HepG2 (cell line): ENCODE measurements around the gene TMEM165. TPM values are rescaled to one million over a fixed set of nuclear protein-coding genes. Genes with fewer than 3 reads are reported as not detected.
A peak's percentile ranks its signal among the peaks of the same experiment; 100 is the strongest.

Experiments used
- ATAC-seq: fragments of 200-7000 bp; cut with Tn5 transposase; 3 replicates; pipeline ENCODE4 v1.9.1; 2020; ENCODE audit warnings: mild to moderate bottlenecking, moderate library complexity
- BruUV-seq: library from RNA; stranded (reverse); fragments of 400-500 nt; replicated peaks from 2 replicates; lab custom pipeline; 2021; lab: Mats Ljungman, UMichigan
- CTCF ChIA-PET: fragments of 300-600 bp; formaldehyde crosslinking; extraction: SDS; loops from one replicate; lab custom pipeline; 2021; ENCODE audit warnings: low total read pairs, inconsistent platforms, low intra/inter-chr PET ratio; lab: Yijun Ruan, JAX
- POLR2A ChIA-PET: fragments of 350-600 bp; sonication (Branson Sonifier 250); formaldehyde crosslinking; loops from one replicate; lab custom pipeline; 2020; ENCODE audit warnings: antibody characterized with exemption, inconsistent platforms; lab: Yijun Ruan, JAX
- DNase-seq: peaks from one replicate; pipeline ENCODE4 v3.0.0-alpha.2; 2015; ENCODE audit warnings: low spot score
- FAIRE-seq: peaks from 3 replicates; lab custom pipeline; 2011; peaks lifted over from hg19 to GRCh38; lab: Jason Lieb, UNC
- H2AFZ ChIP-seq: one replicate; pipeline ENCODE4 v1.6.1; 2011; ENCODE audit warnings: low read length, inconsistent platforms
- H3K27ac ChIP-seq: fragments of 300-600 bp; 3 replicates; pipeline ENCODE4 v1.8.0; 2011; ENCODE audit warnings: mixed run types, mild to moderate bottlenecking, mixed read lengths, low read length, inconsistent platforms; ENCODE audit not compliant: insufficient read depth; ENCODE audit errors: extremely low read length
- H3K27me3 ChIP-seq, 2 experiments: fragments of 200-600 bp in 1 of 2; 2 replicates in 1 of 2; 3 replicates in 1 of 2; pipeline versions ENCODE4 v1.6.0 to v1.8.0; 2011; ENCODE audit warnings: low read length in 2 of 2, mild to moderate bottlenecking in 2 of 2, moderate library complexity in 2 of 2, inconsistent platforms in 1 of 2; ENCODE audit not compliant: insufficient read depth in 2 of 2, control insufficient read depth in 1 of 2
- H3K36me3 ChIP-seq, 2 experiments: fragments of 200-600 bp in 1 of 2; replicated peaks in 1 of 2; 2 replicates in 1 of 2; 3 replicates in 1 of 2; pipeline versions ENCODE4 v1.5.1 to v1.8.0; 2011; ENCODE audit warnings: low read length in 2 of 2, inconsistent platforms in 1 of 2; ENCODE audit not compliant: insufficient read depth in 2 of 2, control insufficient read depth in 1 of 2
- H3K4me1 ChIP-seq: 2 replicates; pipeline ENCODE4 v1.5.1; 2012; ENCODE audit warnings: low read length, inconsistent platforms; ENCODE audit not compliant: insufficient read depth
- H3K4me2 ChIP-seq: 2 replicates; pipeline ENCODE4 v1.6.0; 2011; ENCODE audit warnings: low read depth, low read length, inconsistent platforms
- H3K4me3 ChIP-seq, 3 experiments: fragments of 200-600 bp in 1 of 3; sonication (generic), shearing (Covaris generic) in 1 of 3; replicated peaks in 1 of 3; 2 replicates each; pipeline ENCODE4 v1.5.1; 2011 to 2016; ENCODE audit warnings: low read length in 3 of 3, inconsistent platforms in 2 of 3, low read depth in 2 of 3, mild to moderate bottlenecking in 2 of 3, control low read depth in 1 of 3, mixed read lengths in 1 of 3; ENCODE audit not compliant: insufficient read depth in 1 of 3
- H3K79me2 ChIP-seq: one replicate; pipeline ENCODE4 v1.6.1; 2011; ENCODE audit warnings: low read length, inconsistent platforms; ENCODE audit not compliant: insufficient read depth
- H3K9ac ChIP-seq: 2 replicates; pipeline ENCODE4 v1.6.0; 2011; ENCODE audit warnings: mild to moderate bottlenecking, low read depth, low read length, inconsistent platforms; ENCODE audit not compliant: insufficient read depth
- H3K9me3 ChIP-seq: 2 replicates; pipeline ENCODE4 v1.5.1; 2012; ENCODE audit warnings: mild to moderate bottlenecking, low read length
- H4K20me1 ChIP-seq: 2 replicates; pipeline ENCODE4 v1.6.0; 2011; ENCODE audit warnings: inconsistent platforms, mild to moderate bottlenecking, low read length, moderate library complexity; ENCODE audit not compliant: insufficient read depth
- DMAP1 ChIP-seq: IDR thresholded peaks from 2 replicates; pipeline ENCODE4 v1.6.1; 2016
- NCOA2 ChIP-seq: sonication (generic); formaldehyde crosslinking; IDR thresholded peaks from 2 replicates; pipeline ENCODE4 v1.8.0; 2022; ENCODE audit warnings: inconsistent platforms
- PHB2 ChIP-seq: fragments of 450-650 bp; IDR thresholded peaks from 2 replicates; pipeline ENCODE4 v1.6.1; 2018; ENCODE audit not compliant: partially characterized antibody
- POGZ ChIP-seq: sonication (generic); formaldehyde crosslinking; IDR thresholded peaks from 2 replicates; pipeline ENCODE4 v1.4.0; 2020; ENCODE audit warnings: mild to moderate bottlenecking, missing genetic modification reagents
- ZBTB46 ChIP-seq: sonication (generic); formaldehyde crosslinking; IDR thresholded peaks from 2 replicates; pipeline ENCODE4 v1.4.0; 2020; ENCODE audit warnings: mild to moderate bottlenecking, missing genetic modification reagents, borderline replicate concordance
- ZFP36L2 ChIP-seq: sonication (generic); formaldehyde crosslinking; IDR thresholded peaks from 2 replicates; pipeline ENCODE4 v1.4.0; 2020; ENCODE audit warnings: missing genetic modification reagents
- ZFP41 ChIP-seq: sonication (generic); formaldehyde crosslinking; IDR thresholded peaks from 2 replicates; pipeline ENCODE4 v1.4.0; 2020; ENCODE audit warnings: mild to moderate bottlenecking, missing genetic modification reagents, borderline replicate concordance
- ZFP82 ChIP-seq: sonication (generic); formaldehyde crosslinking; IDR thresholded peaks from 2 replicates; pipeline ENCODE4 v1.5.1; 2020; ENCODE audit warnings: mild to moderate bottlenecking, missing genetic modification reagents, borderline replicate concordance
- ZKSCAN5 ChIP-seq: sonication (generic); formaldehyde crosslinking; IDR thresholded peaks from 2 replicates; pipeline ENCODE4 v1.5.1; 2020; ENCODE audit warnings: mild to moderate bottlenecking, missing genetic modification reagents
- ZNF101 ChIP-seq: sonication (generic); formaldehyde crosslinking; IDR thresholded peaks from 2 replicates; pipeline ENCODE4 v1.4.0; 2020; ENCODE audit warnings: mild to moderate bottlenecking, low read depth, missing genetic modification reagents, borderline replicate concordance
- ZNF205 ChIP-seq: IDR thresholded peaks from 2 replicates; pipeline ENCODE4 v1.6.1; 2018; ENCODE audit warnings: missing biosample characterization, missing genetic modification reagents
- ZNF362 ChIP-seq: sonication (generic); formaldehyde crosslinking; IDR thresholded peaks from 2 replicates; pipeline ENCODE4 v1.4.0; 2020; ENCODE audit warnings: missing genetic modification reagents, mild to moderate bottlenecking, borderline replicate concordance
- ZNF441 ChIP-seq: sonication (generic); formaldehyde crosslinking; IDR thresholded peaks from 2 replicates; pipeline ENCODE4 v1.7.0; 2021; ENCODE audit warnings: missing genetic modification reagents, borderline replicate concordance
- ZNF484 ChIP-seq: sonication (generic); formaldehyde crosslinking; IDR thresholded peaks from 2 replicates; pipeline ENCODE4 v1.5.1; 2020; ENCODE audit warnings: mild to moderate bottlenecking, low read depth, missing genetic modification reagents, borderline replicate concordance
- ZNF615 ChIP-seq: sonication (generic); formaldehyde crosslinking; IDR thresholded peaks from 2 replicates; pipeline ENCODE4 v1.5.0; 2020; ENCODE audit warnings: mild to moderate bottlenecking, missing genetic modification reagents, borderline replicate concordance
- ZNF75D ChIP-seq: sonication (generic); formaldehyde crosslinking; IDR thresholded peaks from 2 replicates; pipeline ENCODE4 v1.8.1; 2023; ENCODE audit warnings: missing genetic modification reagents, mild to moderate bottlenecking, borderline replicate concordance
- WGBS: methylation state at CpG from one replicate; pipeline ENCODE4 v1.1.6; 2017; ENCODE audit warnings: low lambda C conversion rate; 5-methylcytosine and 5-hydroxymethylcytosine counted together
- in situ Hi-C: cut with HindIII; loops from 2 replicates; pipeline ENCODE4 v1.10.0; 2017; ENCODE audit warnings: low pct_unique_long_range_greater_than_20kb; ENCODE audit not compliant: extremely low pct_ligation_motif_present
- intact Hi-C: fragments of 100-400 bp; cut with micrococcal nuclease; formaldehyde crosslinking; loops from one replicate; pipeline ENCODE4 v1.10.0; 2022; ENCODE audit not compliant: unreplicated experiment
- polyA plus RNA-seq, 8 experiments: library from polyadenylated mRNA; depleted of rRNA in 3 of 8; stranded (reverse) in 7 of 8; unstranded in 1 of 8; fragments of >200 nt; fragmentation: Illumina TruSeq in 4 of 8; extraction: Trizol in 4 of 8; gene quantifications; 2 replicates each; pipeline versions ENCODE4 v1.2.1 to v1.2.3, GENCODE V29; 2011 to 2016; ENCODE audit warnings: low read depth in 4 of 8, missing spikeins in 1 of 8, mixed read lengths in 1 of 8; ENCODE audit not compliant: insufficient read depth in 1 of 8
- total RNA-seq, 5 experiments: library from RNA; depleted of rRNA; stranded (reverse); fragments of >200 nt; fragmentation: Illumina TruSeq; extraction: Trizol; gene quantifications; 2 replicates each; pipeline ENCODE4 v1.2.3, GENCODE V29; 2016; ENCODE audit warnings: low read depth in 1 of 5

The TMEM165 gene
- total and polyA plus RNA-seq, 2 of the 13 experiments (the other 11 are each of a cell fraction or from before 2014, with no cell fraction given), result 54.6 to 103 TPM

- Histone ChIP-seq H2AFZ (peak overlapping the region; percentile 83), H3K27me3 (no peaks in the 10 kb centered on the region; a peak in 1 of 5 replicates), H3K36me3 (peaks cover 0 to 3% of the 10 kb centered on the region in 2 experiments; a peak in 1 of 5 replicates), H3K4me3 (peak overlapping the region; percentile 56 to 91 (median 84); a peak in 5 of 6 replicates), H3K9me3 (no peaks in the 10 kb centered on the region)
- no peak for DNase-seq
- FAIRE-seq, result no peak
- intact Hi-C loops, result loop anchor here (2.0 to 5.0 kb wide), 2 partner anchors 37 to 48 kb away; partner anchors contain the start of gene SRD5A3
- BruUV-seq, result TSS peak; percentile 79
- no peak for TF ChIP-seq PHB2
- no peak for TF ChIP-seq ZFP82 (CRISPR knock-in tag)
- TF ChIP-seq ZNF75D (CRISPR knock-in tag), result 0 out of 2 replicates have a peak, but pooled peaks have one; percentile 70
- TF ChIP-seq ZNF441 (CRISPR knock-in tag), result no peak
- 0 out of 2 replicates have a peak, but pooled peaks have one; percentile 12 for TF ChIP-seq ZBTB46
- TF ChIP-seq ZFP36L2, result no peak
- 0 out of 2 replicates have a peak, but pooled peaks have one; percentile 9 for TF ChIP-seq ZNF362 (CRISPR knock-in tag)
- TF ChIP-seq ZFP41 (CRISPR knock-in tag), result no peak
- no peak for TF ChIP-seq ZNF484 (CRISPR knock-in tag)
- 0 out of 2 replicates have a peak, but pooled peaks have one; percentile 9 for TF ChIP-seq ZKSCAN5 (CRISPR knock-in tag)
- TF ChIP-seq POGZ, result no peak
- 0 out of 2 replicates have a peak, but pooled peaks have one; percentile 24 for TF ChIP-seq ZNF205 (CRISPR knock-in tag)
- TF ChIP-seq ZNF101 (CRISPR knock-in tag), result 0 out of 2 replicates have a peak, but pooled peaks have one; percentile 24
- 0 out of 2 replicates have a peak, but pooled peaks have one; percentile 12 for TF ChIP-seq NCOA2 (CRISPR knock-in tag)
- TF ChIP-seq ZNF615 (CRISPR knock-in tag), result 0 out of 2 replicates have a peak, but pooled peaks have one; percentile 26
- no peak for TF ChIP-seq DMAP1 (CRISPR knock-in tag)
- TF ChIP-seq, all 625 proteins: peak for 8
- Histone ChIP-seq H3K79me2 (peaks cover 36% of the 10 kb centered on the region), H3K27ac (peak overlapping the region; percentile 80), H3K4me2 (peak overlapping the region; percentile 77), H4K20me1 (peaks cover 20% of the 10 kb centered on the region), H3K4me1 (peaks cover 50% of the 10 kb centered on the region), H3K9ac (peak overlapping the region; percentile 84; the same call in 1 of the 2 replicates)
- in situ Hi-C loops, result loop anchor here (25.0 kb wide), 1 partner anchor 467 kb away; the partner anchor contains the start of gene EXOC1
- WGBS, result 3% methylated on average over 4 of the region's 4 CpGs
- POLR2A ChIA-PET, result interaction anchor here (0.6 to 2.8 kb wide), 7 partner anchors 9 to 459 kb away, joined by 4 to 21 read pairs (median 8); partner anchors contain the start of genes CLOCK and SRD5A3
- no peak for ATAC-seq
- CTCF ChIA-PET, result no interaction called here
Observed at GRCh38 chr4:55395218-55395528, 584 bp upstream of the TMEM165 start.
